ENCODE measurements around the gene PRRT3. TPM values are rescaled to one million over a fixed set of nuclear protein-coding genes. Genes with fewer than 3 reads are reported as not detected.
A peak's percentile ranks its signal among the peaks of the same experiment; 100 is the strongest.

PRRT3 gene
- total RNA-seq, 1 experiment from 2014 or later: 9.2 TPM

GRCh38 chr3:9951962-9952805, at the start of gene PRRT3 (continued):
- no peak for TF ChIP-seq MLX (CRISPR knock-in tag; IDR thresholded peaks at IDR 0.05)
- TF ChIP-seq SP1 (CRISPR knock-in tag; conservative IDR thresholded peaks at IDR 0.05): peak; percentile 72
- 0 out of 2 replicates have a peak, but pooled peaks have one; percentile 66 for TF ChIP-seq KAT7 (CRISPR knock-in tag; IDR thresholded peaks at IDR 0.05; ENCODE audit: borderline replicate concordance)
- TF ChIP-seq E2F4 (CRISPR knock-in tag; IDR thresholded peaks at IDR 0.05; ENCODE audit: borderline replicate concordance, low read depth): 0 out of 2 replicates have a peak, but pooled peaks have one; percentile 60
- TF ChIP-seq ZNF671 (CRISPR knock-in tag; IDR thresholded peaks at IDR 0.05): no peak
- TF ChIP-seq MYBL2 (CRISPR knock-in tag; IDR thresholded peaks at IDR 0.05): peak; percentile 78; the same call in 1 of the 2 replicates
- TF ChIP-seq IRF2 (CRISPR knock-in tag; IDR thresholded peaks at IDR 0.05; ENCODE audit: borderline replicate concordance, low read depth): no peak
- no peak for TF ChIP-seq CTCF (IDR thresholded peaks at IDR 0.05)
- TF ChIP-seq ATF3 (CRISPR knock-in tag; conservative IDR thresholded peaks at IDR 0.05): no peak
- no peak for TF ChIP-seq ZNF425 (CRISPR knock-in tag; conservative IDR thresholded peaks at IDR 0.05)
- no peak for TF ChIP-seq ZNF317 (CRISPR knock-in tag; IDR thresholded peaks at IDR 0.05; ENCODE audit: borderline replicate concordance, low read depth)
- TF ChIP-seq TCF7 (CRISPR knock-in tag; IDR thresholded peaks at IDR 0.05; ENCODE audit: low read depth): peak; percentile 72; the same call in 1 of the 2 replicates
- TF ChIP-seq SOX15 (CRISPR knock-in tag; IDR thresholded peaks at IDR 0.05): no peak
- TF ChIP-seq HMGA2 (CRISPR knock-in tag; IDR thresholded peaks at IDR 0.05): no peak

GRCh38 chr3:10000686-10001085, 48.5 kb upstream of the PRRT3 start:
- ChIA-PET CTCF (no interaction called here), POLR2A (no interaction called here)
- H3K4me1 Mint-ChIP-seq: no peaks in the 10 kb centered on the region
- peaks cover 55% of the 10 kb centered on the region for H3K36me3 Mint-ChIP-seq
- ATAC-seq: no peak
- peaks cover 2% of the 10 kb centered on the region for H3K27me3 Mint-ChIP-seq (ENCODE audit: low read depth)
- no peak overlapping the region for H3K4me3 Mint-ChIP-seq
- H3K27ac Mint-ChIP-seq: peak overlapping the region; percentile 58; the same call in 1 of the 2 replicates
- no peaks in the 10 kb centered on the region for H3K9me3 Mint-ChIP-seq
- DNase-seq (ENCODE audit: low spot score): no peak
- TF ChIP-seq EMX1 (CRISPR knock-in tag; IDR thresholded peaks at IDR 0.05): no peak
- TF ChIP-seq ERG (CRISPR knock-in tag; IDR thresholded peaks at IDR 0.05): no peak
- no peak for TF ChIP-seq SMAD4 (CRISPR knock-in tag; IDR thresholded peaks at IDR 0.05)
- no peak for TF ChIP-seq FOXP4 (CRISPR knock-in tag; IDR thresholded peaks at IDR 0.05)

Data from WTC11 (cell line).